Stimulated activated CD8-positive, alpha-beta memory T cell treated with anti-CD3 and anti-CD28 coated beads, Interleukin-7, amount 100 ng/mL, for 1 hour (primary cell): ENCODE data around the gene RBM47.
"Not testable (repeated sequence)": the region's sequence is repeated elsewhere in the genome, so short reads cannot be mapped to it uniquely, and the experiment has no call there.

ENCODE experiments used
- DNase-seq, 2 donors: peaks; one replicate each; pipeline ENCODE4 v3.0.0-alpha.2; 2020; ENCODE audit warnings: low read depth in 2 of 2

Gene RBM47

GRCh38 chr4:40407468-40407867 lies 222.2 kb downstream of the RBM47 start:
- not testable (repeated sequence) for DNase-seq

GRCh38 chr4:40406340-40406739 lies 223.3 kb downstream of the RBM47 start:
- DNase-seq: no peak

DNA sequence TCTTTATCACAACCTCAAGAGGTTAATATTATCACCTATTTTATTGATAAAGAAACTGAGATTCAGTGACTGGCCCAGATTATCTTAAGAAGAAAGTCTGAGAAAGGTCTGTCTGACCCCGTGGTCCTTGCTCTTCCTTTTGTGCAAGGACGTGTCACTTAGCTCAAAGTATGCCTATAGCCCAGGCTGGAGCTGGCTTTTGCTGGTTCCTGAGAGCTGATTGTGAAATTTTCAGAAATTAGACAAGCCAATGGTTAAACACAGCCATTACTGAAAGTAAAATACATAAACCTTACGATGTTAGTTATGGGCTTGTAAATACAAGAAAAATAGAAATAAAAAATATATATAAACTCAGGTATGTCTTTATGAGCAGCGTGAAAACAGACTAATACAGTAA lies 224.5 kb downstream of the RBM47 start:
- no peak for DNase-seq

DNA sequence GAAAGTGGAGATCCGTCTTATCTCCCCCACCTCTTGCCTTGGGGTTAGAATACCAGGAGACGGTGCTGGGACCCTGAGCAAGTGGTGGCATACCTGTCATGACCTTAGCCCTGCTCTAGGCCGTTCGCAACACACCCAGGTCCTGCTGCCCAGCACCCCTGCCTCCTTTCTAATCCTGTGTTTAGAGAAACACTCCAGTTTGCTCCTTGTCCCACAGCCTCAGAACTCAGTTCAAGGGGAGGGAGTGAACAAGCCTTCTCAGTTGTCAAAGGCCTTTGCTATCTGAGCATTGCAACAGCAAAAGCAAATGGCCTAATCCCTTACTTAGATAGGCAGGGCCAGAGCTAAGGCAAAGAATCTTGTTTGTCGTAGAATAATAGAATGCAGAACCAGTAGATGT lies 226.6 kb downstream of the RBM47 start:
- no peak for DNase-seq

DNA sequence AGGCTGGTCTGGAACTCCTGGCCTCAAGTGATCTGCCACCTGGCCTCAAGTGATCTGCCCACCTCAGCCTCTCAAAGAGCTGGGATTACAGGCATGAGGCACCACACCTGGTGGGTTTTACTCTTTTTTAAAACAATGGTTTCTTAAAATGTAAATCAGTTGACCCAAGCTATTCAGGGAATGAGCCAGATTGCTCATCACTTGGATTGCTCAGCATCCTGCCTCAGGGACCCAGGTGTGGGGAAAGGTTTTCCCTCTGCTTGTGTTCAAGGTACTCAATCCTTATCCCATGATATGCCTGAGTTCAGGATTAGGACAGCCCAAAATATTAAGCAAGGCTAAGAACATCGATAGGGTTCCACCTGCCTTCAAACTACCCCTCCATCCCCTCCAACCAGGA lies 227.1 kb downstream of the RBM47 start:
- DNase-seq: no peak

DNA sequence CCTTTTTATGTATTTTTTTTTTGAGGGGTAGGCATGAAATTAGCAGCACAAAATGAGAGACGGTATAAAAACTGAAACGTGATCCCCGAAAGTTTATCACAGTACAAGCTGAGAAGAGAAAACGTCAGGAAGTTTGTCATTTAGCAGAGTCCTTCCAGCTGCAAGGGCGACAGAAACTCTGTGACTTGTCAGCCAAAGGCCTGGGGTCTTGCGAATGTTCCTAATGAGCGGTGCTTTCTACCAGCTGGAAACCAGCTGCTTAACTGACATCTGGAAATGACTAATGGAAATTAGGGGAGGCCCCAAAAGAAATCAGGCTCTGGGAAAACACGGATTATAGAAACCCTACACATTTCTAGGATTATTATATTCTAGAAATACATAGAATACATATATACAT lies 228.0 kb downstream of the RBM47 start:
- DNase-seq: no peak

GRCh38 chr4:40401096-40401495 lies 228.6 kb downstream of the RBM47 start:
- no peak for DNase-seq

DNA sequence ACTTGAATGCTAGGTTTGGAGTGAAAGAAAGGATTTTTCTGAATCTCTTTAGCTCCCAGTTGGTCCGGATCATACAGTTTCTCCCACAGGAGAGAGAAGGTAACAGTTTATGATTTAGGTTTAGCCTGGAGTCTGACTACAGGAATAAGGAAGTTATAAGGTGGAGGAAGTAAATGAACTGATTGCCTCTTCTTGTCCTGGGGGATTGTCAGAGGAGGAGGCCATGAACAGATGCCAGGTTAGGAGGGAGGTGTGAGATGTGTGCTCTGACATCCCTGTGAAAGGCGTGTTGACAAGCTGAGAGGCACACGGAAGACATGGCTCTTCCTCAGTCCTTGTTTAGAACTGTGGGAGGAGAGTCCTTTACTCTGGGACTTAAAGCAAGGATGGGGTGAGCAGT lies 230.1 kb downstream of the RBM47 start:
- no peak for DNase-seq

- DNase-seq: no peak
Observed at GRCh38 chr4:40395908-40396793, 233.5 kb downstream of the RBM47 start.

GRCh38 chr4:40395166-40395900 lies 234.3 kb downstream of the RBM47 start:
- no peak for DNase-seq

- DNase-seq: no peak
Observed at GRCh38 chr4:40394236-40394635, 235.4 kb downstream of the RBM47 start.

- not testable (repeated sequence) for DNase-seq
Observed at GRCh38 chr4:40392241-40392640, 237.4 kb downstream of the RBM47 start.

DNA sequence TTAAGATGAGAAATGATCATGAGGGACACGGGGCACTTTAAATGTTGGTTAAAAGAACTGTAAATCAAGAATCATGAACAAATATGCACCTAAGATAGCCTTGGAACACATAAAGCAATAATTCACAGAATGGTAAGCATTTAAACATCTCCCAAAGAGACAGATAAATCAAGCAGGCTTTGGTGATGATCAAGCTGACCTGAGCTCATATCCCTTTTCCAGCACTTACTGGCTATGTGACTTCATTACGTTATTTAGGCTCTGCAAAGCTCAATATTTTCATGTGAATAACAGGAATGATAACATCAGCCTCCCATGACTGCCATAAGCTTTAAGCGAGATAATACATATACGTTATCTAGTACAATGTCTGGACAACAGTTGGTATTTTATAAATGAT lies 239.7 kb downstream of the RBM47 start:
- no peak for DNase-seq

GRCh38 chr4:40388239-40388638 lies 241.4 kb downstream of the RBM47 start:
- no peak for DNase-seq

- no peak for DNase-seq
Observed at GRCh38 chr4:40380647-40381046, 249.0 kb downstream of the RBM47 start.

- no peak for DNase-seq
Observed at GRCh38 chr4:40379248-40379647, 250.4 kb downstream of the RBM47 start.

GRCh38 chr4:40378619-40379018 lies 251.0 kb downstream of the RBM47 start:
- no peak for DNase-seq

DNA sequence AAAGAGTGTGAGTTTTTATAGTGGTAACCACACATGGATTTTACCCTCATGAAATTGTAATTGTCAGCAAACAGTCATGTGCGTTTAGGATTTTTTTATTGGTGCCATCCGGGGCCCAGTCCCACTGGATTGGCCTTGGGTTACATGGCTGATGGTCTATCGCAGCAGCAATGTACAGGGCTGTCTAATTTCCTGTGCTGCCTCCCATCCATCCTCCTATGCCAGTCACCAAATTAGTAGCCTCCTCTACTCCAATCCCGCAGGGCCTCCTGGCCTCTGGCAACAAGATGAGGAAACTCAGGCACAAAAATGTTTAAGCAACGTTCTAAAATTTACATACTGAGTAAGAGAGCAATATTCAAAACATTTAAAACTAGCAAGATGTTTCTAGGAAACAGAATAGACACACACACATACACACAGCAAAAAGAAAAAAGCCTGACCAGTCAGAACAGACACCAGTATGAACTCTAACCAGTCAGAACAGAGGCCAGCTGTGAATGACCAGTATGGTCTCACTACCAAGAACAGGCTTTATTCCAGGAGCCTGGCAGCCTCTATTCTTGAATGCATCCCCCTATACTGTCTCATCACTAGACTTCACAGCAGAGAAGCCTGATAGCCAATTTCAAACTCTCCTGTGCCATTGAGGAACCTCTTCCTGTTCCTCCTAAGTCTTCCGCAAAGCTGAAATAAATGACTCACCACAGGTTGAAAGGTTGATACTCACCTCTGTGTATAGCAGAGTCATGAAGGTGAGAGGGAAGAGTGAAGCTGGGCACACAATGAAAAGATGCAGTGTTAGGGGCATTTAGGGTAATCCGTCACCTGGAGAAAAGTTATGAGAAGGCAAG lies 251.9 kb downstream of the RBM47 start:
- no peak for DNase-seq

- no peak for DNase-seq
Observed at GRCh38 chr4:40375620-40376019, 254.0 kb downstream of the RBM47 start.

DNA sequence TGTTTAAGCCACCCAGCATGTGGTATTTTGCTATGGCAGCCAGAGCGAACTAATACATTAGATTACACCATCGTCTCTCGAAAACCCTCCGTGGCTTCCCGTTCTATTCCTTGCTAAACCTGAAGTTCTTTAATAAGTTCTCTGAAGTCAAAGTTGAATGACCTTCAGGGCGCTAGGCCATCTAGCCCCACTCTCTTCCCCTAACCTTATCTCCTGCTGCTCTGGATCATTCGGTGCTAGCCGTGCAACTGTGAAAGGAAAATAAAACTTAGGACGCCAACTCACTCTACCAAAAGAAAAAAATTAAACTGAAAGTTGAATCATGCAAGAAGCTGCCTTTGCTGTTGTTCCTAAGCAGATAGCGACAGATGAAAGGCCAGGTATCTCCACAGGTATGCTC lies 254.6 kb downstream of the RBM47 start:
- DNase-seq: no peak

DNA sequence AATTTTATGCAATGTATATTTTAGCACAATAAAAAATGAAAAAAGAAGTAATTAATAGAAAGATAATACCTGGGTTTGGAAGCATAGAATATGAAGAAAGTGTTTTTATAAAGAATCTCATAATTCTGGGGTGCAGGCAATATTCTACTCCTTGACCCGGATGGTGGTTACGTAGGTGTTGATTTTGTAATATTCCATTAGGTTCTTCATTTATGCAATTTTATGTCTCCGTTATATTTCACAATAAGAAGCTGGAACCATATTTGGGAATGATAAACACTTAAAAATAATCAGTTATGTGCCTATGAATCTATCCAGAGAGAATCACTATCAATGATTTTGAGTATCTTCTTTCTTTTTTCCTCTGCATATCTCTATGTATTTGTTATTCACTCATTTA lies 256.0 kb downstream of the RBM47 start:
- no peak for DNase-seq
